ENCODE measurements around the gene ANKRD63. TPM values are rescaled to one million over a fixed set of nuclear protein-coding genes. Genes with fewer than 3 reads are reported as not detected.

ANKRD63 gene
- total and polyA plus RNA-seq, 10 of the 15 experiments (the other 5 are each of a cell fraction or from before 2014, with no cell fraction given) = not detected

GRCh38 chr15:40323239-40323952, 40.5 kb upstream of the ANKRD63 start, which contains the start of gene INAFM2 (continued):
- peak; percentile 39 to 40 (median 39); a peak in 5 of 6 replicates for TF ChIP-seq CTCF (IDR thresholded peaks at IDR 0.05 in 2 of 3, conservative IDR thresholded peaks at IDR 0.05 in 1 of 3; ENCODE audit: control insufficient read depth in 2 of 3, extremely low read depth in 1 of 3, insufficient read depth in 1 of 3, low read depth in 3 of 3, low read length in 3 of 3)
- 0 out of 2 replicates have a peak, but pooled peaks have one; percentile 21 for TF ChIP-seq CHD2 (IDR thresholded peaks at IDR 0.05; ENCODE audit: borderline replicate concordance, low read depth, low read length)
- no peak for TF ChIP-seq GABPA (IDR thresholded peaks at IDR 0.05; ENCODE audit: low read depth)
- no peak for TF ChIP-seq FOXK2 (IDR thresholded peaks at IDR 0.05)
- no peak for TF ChIP-seq ZBED1 (IDR thresholded peaks at IDR 0.05; ENCODE audit: borderline replicate concordance)
- no peak for TF ChIP-seq ESRRA (IDR thresholded peaks at IDR 0.05; ENCODE audit: low read length)
- TF ChIP-seq TCF3 (IDR thresholded peaks at IDR 0.05; ENCODE audit: borderline replicate concordance, insufficient read depth, low read depth, low read length) = no peak
- TF ChIP-seq ZNF384 (IDR thresholded peaks at IDR 0.05; ENCODE audit: borderline replicate concordance, low read depth, low read length) = no peak
- no peak for TF ChIP-seq CHD1 (IDR thresholded peaks at IDR 0.05; ENCODE audit: low read depth, low read length)
- TF ChIP-seq JUND (IDR thresholded peaks at IDR 0.05; ENCODE audit: low read depth, low read length) = peak; percentile 51; the same call in 1 of the 2 replicates
- no peak for TF ChIP-seq POLR2AphosphoS5 (IDR thresholded peaks at IDR 0.05; ENCODE audit: low read length)
- TF ChIP-seq CBX3 (IDR thresholded peaks at IDR 0.05; ENCODE audit: borderline replicate concordance, low read depth) = no peak

Measured in GM12878 (cell line).